ENCODE results near the gene ASPHD1.
A peak's percentile ranks its signal among the peaks of the same experiment; 100 is the strongest.
"Not testable (repeated sequence)": the region's sequence is repeated elsewhere in the genome, so short reads cannot be mapped to it uniquely, and the experiment has no call there.

ASPHD1 gene

GRCh38 chr16:29925105-29925756 is 24.9 kb downstream of the ASPHD1 start:
- no peak for DNase-seq
- in situ Hi-C loops (cut with HindIII; ENCODE audit: low pct_ligation_motif_present, low pct_unique_long_range_greater_than_20kb, low sequenced_read_pairs), result no loop called here

DNA sequence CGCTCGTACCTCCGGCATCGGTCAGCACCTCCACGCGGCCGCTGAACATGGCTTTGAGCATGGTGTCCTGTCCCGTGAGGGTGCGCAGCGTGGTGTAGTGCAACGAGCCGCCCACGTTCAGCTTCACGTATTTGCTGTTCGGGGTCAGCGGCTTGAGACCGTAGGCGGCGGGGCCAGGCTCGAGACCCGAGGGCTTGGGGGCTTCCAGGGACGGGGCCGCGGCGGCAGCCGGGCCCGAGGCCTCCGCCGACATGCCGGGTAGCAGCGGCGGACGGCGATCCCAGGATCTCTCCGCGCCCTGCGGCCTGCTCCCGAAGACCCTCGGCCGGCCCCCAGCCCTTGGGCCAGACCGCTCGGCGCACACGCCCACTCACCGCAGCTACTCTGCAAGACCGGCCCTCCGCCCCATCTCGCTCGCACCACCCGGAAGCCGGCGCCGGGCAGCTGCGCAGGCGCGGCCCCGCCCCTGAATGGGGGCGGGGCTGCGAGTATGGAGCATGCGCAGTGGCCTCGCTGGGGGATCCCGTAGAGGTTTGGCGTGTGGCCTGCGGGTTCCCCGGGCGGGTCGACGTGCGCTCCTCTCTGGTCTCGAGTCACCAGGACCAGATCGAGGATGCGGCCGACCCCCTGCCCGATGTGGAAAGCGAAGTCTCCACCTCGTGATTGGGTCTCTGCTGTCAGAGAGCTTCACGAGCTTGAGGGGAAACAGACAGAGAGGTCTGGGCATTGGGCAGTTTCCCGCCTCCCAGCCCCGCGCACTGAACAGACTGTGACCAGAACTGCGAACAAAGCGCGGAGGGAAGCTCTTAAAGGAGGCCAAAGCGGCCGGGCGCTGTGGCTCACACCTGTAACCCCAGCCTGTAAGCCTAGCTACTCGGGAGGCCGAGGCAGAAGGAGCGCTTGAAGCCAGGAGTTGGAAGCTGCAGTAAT is 25.8 kb downstream of the ASPHD1 start, which contains the start of gene KCTD13:
Gene KCTD13 (minus strand): TSS at position 446 of the 930 bp plus-strand sequence. CDS start 193 bp downstream, at position 253.
- peak; percentile 86 for DNase-seq
- in situ Hi-C loops (cut with HindIII; ENCODE audit: low pct_ligation_motif_present, low pct_unique_long_range_greater_than_20kb, low sequenced_read_pairs), result no loop called here

- peak; percentile 40 for DNase-seq
- in situ Hi-C loops (cut with HindIII; ENCODE audit: low pct_ligation_motif_present, low pct_unique_long_range_greater_than_20kb, low sequenced_read_pairs), result no loop called here
Measured at GRCh38 chr16:29926711-29927052, 26.4 kb downstream of the ASPHD1 start.

- DNase-seq, result no peak
- in situ Hi-C loops (cut with HindIII; ENCODE audit: low pct_ligation_motif_present, low pct_unique_long_range_greater_than_20kb, low sequenced_read_pairs), result no loop called here
Measured at GRCh38 chr16:29927070-29927905, 27.0 kb downstream of the ASPHD1 start.

GRCh38 chr16:29931750-29932149 is 31.5 kb downstream of the ASPHD1 start:
- in situ Hi-C loops (cut with HindIII; ENCODE audit: low pct_ligation_motif_present, low pct_unique_long_range_greater_than_20kb, low sequenced_read_pairs); DNase-seq: not testable (repeated sequence)

DNA sequence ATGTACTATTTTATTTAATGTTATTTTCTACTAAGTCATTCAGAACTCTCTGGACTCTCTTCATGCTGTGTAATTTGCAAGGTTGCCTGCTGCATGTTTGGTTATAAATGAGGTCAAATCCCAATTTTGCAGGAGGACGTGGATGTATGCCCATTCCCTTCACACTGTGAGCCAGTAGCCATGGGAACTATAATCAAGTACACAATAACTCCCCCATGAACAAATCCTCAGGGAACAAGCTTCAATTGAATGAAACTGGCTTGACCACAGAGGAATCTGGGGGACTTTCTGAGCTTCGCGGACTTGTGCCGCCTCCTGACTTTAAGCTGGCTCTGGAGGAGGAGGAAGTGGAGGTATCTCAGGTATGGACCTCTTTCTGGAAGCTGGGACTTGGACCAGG is 40.4 kb downstream of the ASPHD1 start:
- no peak for DNase-seq
- in situ Hi-C loops (cut with HindIII; ENCODE audit: low pct_ligation_motif_present, low pct_unique_long_range_greater_than_20kb, low sequenced_read_pairs), result no loop called here

GRCh38 chr16:29943846-29944799 is 43.8 kb downstream of the ASPHD1 start:
- peak; percentile 100 for DNase-seq

DNA sequence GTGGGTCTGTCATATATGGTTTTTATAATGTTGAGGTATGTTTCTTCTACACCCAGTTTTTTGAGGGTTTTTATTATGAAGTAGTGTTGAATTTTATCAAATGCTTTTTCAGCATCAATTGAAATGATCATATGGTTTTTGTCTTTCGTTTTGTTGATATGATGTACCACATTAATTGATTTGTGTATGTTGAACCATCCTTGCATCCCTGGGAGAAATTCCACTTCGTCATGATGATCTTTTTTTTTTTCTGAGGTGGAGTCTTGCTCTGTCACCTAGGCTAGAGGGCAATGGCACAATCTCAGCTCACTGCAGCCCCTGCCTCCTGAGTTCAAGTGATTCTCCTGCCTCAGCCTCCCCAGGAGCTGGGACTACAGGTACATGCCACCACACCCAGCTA is 47.6 kb downstream of the ASPHD1 start:
- DNase-seq, result no peak
- in situ Hi-C loops (cut with HindIII; ENCODE audit: low pct_ligation_motif_present, low pct_unique_long_range_greater_than_20kb, low sequenced_read_pairs), result no loop called here

More at GRCh38 chr16:29943846-29944799, 43.8 kb downstream of the ASPHD1 start:
- in situ Hi-C loops (cut with HindIII; ENCODE audit: low pct_ligation_motif_present, low pct_unique_long_range_greater_than_20kb, low sequenced_read_pairs), result no loop called here

GRCh38 chr16:29950806-29951461 is 50.6 kb downstream of the ASPHD1 start:
- in situ Hi-C loops (cut with HindIII; ENCODE audit: low pct_ligation_motif_present, low pct_unique_long_range_greater_than_20kb, low sequenced_read_pairs), result no loop called here
- no peak for DNase-seq

- in situ Hi-C loops (cut with HindIII; ENCODE audit: low pct_ligation_motif_present, low pct_unique_long_range_greater_than_20kb, low sequenced_read_pairs), result no loop called here
- DNase-seq, result no peak
Measured at GRCh38 chr16:29951625-29952365, 51.5 kb downstream of the ASPHD1 start.

All from ACHN (cell line).